Endothelial cell of hepatic sinusoid (primary cell): ENCODE results near the gene CPNE6.

Experiments
- in situ Hi-C: cut with HindIII; loops from 2 replicates; pipeline ENCODE4 v1.10.0; 2017; ENCODE audit warnings: low sequenced_read_pairs

Gene CPNE6

DNA sequence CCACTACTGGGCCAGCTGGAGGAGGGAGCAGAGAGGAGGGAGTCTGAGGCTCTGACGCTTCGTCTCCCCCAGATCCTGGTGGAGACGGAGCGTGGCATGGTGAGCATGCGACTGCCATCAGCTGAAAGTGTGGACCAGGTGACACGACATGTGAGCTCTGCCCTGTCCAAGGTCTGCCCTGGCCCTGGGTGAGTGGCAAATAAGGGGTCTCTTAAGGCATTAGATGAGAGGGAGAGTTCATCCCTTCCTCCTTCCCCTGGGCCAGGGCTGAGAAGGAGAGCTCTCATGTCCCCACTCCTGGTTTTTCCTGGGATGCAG is 17.1 kb upstream of the CPNE6 start:
- in situ Hi-C loops, result no loop called here

DNA sequence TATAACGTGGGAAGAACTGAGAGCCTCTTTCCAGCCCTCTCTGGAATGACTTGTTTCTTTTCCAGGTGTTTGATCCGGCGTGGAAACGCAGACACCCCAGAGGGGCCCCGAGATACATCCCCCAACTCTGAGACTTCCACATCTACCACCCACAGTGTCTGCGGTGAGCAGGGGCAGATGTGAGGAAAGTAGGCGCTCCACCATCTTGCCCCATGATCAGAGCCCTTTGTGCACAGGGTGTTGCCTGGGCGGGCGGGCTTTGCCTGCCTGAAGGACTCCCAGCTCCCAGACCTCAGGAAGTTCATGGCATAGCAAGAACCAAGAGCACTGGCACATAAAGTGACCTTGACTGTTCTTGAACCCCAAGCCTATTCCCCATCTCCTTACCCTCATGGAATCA is 16.7 kb upstream of the CPNE6 start:
- in situ Hi-C loops, result no loop called here

DNA sequence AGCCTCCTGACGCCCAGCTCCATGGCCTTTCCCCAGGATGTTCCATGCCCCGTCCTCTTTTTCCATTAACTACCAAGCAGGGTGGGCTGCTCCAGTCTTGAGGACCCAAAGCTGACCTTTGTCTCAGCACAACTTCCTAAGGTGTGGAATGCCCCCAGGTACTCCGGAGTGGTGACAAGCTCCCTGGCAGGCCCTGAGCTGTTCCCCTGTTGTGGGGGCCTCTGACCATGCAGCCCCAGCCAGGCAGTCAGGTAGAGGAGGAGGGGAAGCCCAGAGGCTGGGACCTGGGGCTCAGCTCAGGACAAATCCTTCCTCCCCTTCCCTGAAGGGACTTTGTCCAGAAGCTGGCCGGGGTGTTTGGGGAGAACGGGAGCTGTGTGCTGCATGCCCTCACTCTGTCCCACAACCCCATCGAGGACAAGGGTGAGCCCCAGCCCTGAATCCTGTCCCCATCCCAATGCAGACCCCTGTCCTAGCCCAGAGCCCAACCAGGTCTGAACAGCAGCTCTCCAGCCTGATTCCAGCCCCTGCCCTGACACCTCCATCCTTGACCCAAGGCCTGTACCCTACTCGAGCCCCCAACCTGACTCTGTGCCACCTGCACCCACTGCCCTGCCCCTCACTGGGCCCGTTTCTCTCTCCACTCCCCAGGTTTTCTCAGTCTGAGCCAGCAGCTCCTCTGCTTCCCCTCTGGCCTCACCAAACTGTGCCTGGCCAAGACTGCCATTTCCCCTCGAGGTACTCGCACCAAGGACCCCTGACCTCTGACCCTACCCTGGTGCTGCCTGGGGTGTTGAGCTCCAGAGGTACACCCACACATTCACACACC is 15.2 kb upstream of the CPNE6 start:
- in situ Hi-C loops, result no loop called here

DNA sequence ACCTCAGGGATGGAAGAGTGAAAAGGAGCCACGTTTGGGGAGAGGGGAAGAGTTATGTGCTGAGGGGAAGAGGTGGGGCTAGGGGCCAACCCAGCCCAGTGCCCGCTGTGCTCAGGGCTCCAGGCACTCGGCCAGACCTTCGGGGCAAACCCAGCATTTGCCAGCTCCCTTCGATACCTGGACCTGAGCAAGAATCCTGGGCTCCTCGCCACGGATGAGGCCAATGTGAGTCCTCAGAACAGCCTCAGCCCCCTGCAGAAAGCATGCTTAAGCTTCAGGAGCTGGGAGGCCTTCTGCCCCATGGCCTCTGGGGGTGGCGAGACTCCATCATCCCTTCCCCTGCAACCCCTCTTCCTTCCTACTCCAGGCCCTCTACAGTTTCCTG is 14.6 kb upstream of the CPNE6 start:
- in situ Hi-C loops, result no loop called here

DNA sequence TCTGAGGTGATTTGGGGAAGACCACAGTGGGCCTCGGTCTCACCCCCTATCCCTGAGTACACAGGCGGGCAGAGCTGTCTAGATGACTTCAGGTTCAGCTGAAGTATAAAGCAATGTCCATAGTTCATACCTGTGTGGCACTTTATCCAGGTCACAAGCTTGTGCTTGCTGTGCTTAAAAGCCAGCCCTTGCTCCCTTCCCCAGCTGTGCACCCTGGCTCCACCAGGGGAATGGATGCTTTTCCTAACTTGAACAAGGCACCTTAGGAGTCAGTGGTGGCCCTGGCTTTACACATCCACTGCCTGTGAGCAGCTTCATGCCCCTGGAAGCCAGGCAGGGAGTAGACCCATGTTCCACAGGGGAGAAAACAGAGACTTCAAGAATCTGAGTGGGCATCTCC is 14.1 kb upstream of the CPNE6 start:
- in situ Hi-C loops, result no loop called here

DNA sequence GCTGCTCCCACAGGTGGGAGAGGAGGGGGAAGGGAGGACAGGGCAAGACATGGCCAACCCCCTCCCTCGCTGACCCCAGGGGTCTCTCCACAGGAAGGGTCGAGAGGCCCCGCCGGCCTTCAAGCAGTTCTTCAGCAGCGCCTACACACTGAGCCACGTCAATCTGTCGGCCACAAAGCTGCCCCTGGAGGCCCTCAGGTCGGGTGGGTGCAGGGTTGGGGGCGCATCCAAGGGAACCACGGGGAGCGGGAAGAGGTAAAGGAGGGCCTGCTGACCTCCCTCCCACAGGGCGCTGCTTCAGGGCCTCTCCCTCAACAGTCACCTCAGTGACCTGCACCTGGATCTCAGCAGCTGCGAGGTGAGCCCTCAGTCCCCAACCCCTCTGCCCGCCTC is 13.5 kb upstream of the CPNE6 start:
- in situ Hi-C loops, result no loop called here

DNA sequence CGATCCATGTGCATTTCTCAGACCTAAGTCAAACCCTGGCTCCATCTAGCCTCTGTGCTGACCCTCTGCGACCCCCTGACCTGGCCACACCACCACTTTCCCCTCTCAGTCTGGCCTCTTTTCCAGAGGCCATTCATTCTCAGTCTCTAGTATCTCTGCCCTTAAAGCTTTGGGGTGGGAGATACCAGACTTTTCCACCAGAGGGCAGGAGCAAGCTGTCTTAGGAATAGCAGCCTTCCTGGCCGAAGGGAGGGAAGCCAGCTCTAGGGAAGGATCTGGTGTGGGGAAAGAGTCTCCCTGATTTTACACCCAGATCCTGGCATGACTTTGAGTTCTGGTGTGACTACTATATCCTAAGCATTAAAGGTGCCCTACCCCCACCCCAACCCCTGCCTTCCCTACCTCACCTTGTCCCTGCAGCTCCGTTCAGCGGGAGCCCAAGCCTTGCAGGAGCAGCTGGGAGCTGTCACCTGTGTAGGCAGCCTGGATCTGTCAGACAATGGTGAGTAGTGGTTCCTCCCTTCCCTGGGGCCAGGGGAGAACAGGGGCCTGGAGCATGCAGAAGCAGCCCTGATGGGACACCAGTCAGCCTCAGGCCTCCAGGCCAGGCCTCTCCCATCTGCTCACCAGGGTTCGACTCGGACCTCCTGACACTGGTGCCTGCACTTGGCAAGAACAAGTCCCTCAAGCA is 13.0 kb upstream of the CPNE6 start:
- in situ Hi-C loops, result no loop called here

DNA sequence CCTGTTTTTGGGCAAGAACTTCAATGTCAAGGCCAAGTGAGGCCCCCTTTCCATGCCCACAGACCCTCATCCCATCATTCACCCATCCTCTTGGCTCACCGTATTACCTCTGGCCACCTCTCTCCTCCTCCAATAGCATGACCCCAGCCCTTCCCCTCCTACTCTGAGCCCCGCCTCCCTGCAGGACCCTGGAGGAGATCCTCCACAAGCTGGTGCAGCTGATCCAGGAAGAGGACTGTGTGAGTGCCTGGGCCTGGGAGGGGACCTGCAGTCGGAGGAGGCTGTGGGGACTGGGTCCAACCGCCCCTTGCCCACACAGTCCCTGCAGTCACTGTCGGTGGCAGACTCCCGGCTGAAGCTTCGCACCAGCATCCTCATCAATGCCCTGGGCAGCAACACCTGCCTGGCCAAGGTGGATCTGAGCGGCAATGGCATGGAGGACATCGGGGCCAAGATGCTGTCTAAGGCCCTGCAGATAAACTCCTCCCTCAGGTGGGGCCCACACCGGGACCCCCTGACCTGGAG is 12.3 kb upstream of the CPNE6 start:
- in situ Hi-C loops, result no loop called here

DNA sequence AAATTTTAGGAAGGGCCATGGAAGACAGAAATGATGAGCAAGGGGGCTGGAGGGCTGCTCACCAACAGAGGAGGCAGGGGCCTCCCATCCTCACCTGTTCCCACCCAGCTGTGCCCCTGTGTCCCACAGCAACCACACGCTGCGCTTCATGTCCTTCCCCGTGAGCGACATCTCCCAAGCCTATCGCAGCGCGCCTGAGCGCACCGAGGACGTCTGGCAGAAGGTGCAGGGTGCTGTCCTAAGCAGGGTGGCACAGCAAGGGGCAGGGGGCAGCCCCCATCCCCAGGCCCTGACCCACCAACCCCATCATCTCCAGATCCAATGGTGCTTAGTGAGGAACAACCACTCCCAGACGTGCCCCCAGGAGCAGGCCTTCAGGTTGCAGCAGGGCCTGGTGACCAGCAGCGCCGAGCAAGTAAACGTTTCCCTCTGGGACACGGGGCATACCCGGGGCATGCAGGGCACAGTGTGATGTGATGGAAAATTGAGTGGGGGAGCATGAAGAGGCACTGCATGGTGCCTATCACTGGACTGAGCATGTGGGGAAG is 11.4 kb upstream of the CPNE6 start:
- in situ Hi-C loops, result no loop called here

DNA sequence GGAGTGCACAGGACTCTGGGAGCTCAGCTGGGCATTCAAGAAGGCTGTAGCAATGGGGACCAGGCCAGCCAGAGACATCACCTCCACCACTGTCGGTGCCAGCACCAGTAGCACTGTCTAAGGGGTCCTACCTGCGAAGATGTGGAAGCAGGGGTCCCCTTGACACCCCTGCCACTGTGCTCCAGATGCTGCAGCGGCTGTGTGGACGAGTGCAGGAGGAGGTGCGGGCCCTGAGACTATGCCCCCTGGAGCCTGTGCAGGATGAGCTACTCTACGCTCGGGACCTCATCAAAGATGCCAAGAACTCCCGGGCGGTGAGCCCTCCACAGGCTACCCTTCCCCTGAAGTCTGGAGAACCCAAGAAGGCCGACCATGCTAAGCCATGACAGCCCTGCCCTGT is 10.9 kb upstream of the CPNE6 start:
- in situ Hi-C loops, result no loop called here

DNA sequence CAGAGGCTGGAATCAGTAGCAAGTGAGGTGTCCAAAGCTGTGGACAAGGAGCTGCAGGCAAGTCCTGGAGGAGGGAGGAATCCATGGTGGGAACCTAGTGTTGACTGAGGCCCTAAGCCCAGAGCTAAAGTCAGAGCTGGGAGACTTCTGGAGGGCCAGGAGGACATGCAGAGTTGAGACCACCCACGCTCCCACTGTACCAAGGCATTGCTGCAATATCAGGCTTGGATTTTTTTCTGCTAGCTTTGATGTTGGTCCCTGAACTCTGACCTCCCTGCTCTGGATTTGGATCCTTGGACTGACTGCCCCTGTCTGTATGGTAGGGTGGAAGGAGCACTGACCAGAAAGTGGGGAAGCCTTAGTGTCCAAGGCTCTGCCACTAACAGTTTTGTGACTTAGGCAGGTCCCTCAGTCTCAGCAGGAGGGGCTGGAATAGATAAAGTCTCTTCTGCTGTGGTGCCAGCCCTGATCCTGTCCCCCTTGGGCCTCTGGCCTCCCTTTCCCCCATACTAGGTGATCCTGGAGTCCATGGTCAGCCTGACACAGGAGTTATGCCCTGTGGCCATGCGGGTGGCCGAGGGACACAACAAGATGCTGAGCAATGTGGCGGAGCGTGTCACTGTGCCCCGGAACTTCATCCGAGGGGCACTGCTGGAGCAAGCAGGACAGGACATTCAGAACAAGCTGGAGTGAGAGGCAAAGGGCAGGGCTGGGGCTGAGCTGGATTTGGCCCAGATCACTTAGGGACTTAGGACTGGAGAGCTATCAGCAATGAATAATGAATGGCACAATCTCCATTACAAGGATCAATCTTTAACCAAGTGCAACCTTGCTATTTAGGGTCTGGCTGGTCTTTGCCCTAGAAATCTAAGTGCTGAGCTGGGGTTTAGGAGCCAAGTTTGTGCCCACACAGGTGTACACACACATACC is 10.1 kb upstream of the CPNE6 start:
- in situ Hi-C loops, result no loop called here

DNA sequence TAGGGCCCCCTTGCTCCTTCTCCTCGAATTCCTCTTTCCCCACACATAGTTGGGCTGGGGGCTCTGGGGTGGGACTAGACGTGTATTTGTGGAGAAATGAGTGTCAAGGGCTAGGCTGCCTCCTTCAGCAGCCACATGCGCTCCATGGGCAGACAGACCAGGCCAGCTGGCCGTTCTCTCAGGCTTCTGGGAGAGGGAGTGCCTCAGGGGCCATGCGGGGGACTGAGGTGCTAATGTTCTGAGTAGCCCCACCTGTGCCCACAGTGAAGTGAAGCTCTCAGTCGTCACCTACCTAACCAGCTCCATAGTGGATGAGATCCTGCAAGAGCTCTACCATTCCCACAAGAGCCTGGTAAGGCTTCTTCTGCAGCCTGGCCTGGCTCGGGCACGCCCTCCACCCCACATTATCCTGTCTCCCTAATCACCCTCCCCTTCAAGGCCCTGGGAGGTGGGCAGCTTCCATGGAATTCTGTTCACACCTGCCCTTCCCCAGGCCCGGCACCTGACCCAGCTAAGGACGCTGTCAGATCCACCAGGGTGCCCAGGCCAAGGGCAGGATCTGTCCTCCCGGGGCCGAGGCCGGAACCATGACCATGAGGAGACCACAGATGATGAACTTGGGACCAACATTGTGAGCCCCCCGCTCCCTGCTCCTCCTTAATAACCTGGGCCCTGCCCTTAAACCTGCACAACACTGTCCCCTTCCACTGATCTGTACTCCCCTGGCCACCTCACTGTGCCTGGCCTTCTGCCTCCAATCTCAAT is 9.0 kb upstream of the CPNE6 start:
- in situ Hi-C loops, result no loop called here

DNA sequence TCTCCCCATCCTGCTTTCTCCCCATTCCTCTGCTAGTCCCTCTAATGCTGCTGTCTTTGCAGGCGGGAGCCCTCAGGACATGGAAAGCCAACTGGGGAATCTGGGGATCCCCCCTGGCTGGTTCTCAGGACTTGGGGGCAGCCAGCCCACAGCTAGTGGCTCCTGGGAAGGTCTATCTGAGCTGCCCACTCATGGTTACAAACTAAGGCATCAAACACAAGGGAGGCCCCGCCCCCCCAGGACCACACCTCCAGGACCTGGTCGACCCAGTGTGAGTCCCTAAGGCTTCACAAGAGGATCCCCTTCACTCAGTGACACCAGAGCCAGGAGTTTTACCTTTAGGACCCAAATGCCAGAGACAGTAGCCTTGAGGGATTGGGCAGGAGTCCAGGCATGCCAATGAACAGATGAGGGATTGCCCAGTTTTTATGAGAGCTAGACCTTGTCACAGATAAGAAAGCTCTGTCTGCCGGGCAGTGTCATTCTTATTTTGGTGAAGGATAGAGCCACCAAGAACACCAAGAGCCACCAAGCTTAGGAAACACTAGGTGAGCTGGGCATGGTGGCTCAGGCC is 8.0 kb upstream of the CPNE6 start:
- in situ Hi-C loops, result no loop called here

DNA sequence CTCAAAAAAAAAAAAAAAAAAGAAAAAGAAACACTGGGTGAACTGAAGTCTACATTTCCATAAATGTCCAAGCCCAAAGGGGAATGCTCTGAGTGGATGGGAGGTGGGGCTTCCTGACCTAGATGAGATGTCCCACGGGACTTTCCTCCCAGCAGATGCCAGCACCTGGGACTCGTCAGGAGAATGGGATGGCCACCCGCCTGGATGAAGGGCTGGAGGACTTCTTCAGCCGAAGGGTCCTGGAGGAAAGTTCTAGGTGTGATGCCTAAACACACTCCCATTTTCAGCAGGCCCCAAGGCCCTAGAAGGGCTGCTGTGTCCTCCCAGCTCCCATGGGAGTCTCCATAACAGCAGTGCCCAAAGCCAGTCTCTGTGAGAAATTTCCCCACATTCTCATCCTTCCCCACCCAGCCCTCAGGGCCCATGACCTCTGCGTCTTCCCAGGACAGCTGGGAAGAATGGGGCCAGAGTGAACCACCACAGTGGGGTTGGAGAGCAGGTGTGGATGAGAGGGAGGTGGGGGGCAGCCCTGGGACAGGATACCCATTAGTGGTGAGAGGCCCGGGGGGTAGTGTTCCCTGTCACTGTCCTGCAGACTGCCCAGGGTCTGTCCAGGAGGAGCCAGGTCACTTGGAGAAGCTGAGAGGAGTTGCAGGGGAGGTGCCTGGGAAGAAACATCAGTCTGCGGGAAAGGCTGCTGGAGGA is 7.1 kb upstream of the CPNE6 start:
- in situ Hi-C loops, result no loop called here

DNA sequence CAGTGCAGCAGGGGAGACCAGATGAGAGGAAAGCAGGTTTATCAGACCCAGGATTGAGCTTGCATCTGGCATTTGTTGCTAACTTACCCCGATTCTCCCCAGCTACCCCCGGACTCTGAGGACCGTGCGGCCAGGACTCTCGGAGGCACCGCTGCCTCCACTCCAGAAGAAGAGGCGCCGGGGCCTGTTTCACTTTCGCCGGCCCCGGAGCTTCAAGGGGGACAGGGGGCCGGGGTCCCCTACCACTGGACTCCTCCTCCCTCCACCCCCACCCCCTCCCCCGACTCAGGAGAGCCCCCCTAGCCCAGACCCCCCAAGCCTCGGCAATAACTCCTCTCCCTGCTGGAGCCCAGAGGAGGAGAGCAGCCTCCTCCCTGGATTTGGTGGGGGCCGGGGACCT is 6.5 kb upstream of the CPNE6 start:
- in situ Hi-C loops, result no loop called here

DNA sequence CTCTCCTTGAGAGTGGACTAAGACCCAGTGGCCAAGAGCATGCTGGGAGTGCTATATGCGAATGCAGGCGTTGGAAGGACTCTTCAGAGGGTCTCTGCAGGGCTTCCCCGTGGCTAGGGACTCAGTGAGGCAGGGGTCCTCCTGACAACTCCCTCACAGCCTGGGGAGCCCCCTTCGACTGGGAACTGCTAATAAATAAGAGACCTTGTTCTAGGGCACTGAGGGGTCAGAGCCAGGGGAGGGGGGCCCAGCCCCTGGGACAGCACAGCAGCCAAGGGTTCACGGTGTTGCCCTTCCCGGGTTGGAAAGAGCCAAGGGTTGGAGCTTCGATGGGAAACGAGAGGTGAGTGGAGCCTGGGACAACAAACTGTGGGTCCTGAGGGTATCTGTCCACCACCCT is 6.0 kb upstream of the CPNE6 start:
- in situ Hi-C loops, result no loop called here

DNA sequence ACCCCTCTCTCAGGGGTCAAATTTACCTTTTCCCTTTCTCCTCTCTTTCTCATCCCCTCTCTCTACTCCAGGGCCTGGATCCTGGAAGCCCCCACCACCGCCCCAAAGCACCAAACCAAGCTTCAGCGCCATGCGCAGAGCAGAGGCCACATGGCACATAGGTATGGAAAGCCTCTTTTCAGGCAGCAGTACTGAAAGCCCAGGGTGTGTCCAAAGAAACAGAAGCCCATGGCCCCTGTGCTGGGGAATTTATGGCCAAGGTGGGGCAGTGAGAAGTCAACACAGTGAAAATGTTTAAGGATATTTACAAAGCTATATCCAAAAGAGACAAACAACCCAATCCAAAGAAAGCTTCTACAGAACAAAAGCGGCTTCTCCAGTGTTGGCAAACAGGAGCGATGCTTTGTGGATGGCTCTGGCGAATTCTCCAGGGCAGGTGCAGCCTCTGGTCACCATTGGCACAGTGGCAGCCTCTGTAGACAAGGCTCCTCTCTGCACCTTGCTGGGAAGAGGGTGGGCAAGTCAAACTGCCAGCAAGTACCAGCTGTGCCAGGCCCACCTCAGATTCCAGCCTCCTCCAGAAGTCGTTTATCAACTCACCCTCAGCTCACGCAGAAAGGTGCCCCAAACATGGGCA is 4.7 kb upstream of the CPNE6 start:
- in situ Hi-C loops, result no loop called here

DNA sequence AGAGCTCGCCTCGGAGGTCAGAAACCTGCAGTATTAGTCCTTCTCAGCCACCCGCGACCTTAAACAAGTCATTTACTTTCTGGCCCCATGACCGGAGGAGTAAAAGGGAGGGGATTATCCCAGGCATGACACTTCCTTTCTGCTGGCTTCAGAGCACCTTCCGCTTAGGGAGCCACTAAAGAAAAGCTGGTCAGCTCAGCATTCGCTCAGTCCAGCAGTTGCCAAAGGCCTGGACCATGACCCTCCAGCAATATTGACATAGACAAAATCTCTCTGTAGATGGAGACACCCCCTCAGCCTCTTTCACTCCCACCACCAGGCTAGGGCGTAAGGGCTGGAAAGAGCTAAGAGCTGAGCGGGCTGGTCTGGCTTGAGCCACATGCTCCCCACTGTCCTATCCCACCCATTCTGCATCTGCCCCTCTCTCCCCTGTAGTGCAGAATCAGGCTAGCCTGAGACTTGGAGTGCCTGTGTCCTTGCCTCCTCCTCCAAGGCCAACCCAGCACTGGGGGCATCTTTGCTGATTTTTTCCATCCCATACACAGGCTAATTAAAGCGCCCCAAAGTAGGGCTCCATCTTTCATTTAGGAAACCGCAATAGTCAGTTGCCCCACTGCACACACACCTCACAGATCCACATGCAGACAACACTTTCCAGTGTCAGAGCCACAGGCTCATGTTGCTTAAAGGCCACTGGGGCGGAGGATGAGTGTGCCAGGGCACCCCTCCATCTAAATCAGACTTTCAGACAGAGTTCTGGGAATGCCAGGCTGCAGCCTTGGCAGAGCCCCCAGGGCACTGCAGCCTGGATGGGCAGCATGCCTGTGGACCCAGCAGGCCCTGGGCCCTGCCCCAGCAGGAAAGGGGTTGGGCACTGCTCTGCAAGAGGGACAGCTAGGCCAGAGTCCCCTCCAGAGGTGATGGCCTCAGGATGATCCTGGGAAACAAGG is 4.0 kb upstream of the CPNE6 start:
- in situ Hi-C loops, result no loop called here
